Osteoblast (primary cell): ENCODE measurements around the gene MARS1. TPM values are rescaled to one million over a fixed set of nuclear protein-coding genes. Genes with fewer than 3 reads are reported as not detected.

Source experiments
- DNase-seq: peaks from one replicate; pipeline ENCODE4 v3.0.0; 2011; ENCODE audit warnings: low spot score, mixed read lengths; ENCODE audit not compliant: insufficient read length; ENCODE audit errors: missing footprints
- H2AFZ ChIP-seq: 2 replicates; pipeline ENCODE4 v1.6.0; 2011; ENCODE audit warnings: mild to moderate bottlenecking, low read length
- H3K27ac ChIP-seq: 2 replicates; pipeline ENCODE4 v1.5.1; 2011; ENCODE audit warnings: mild to moderate bottlenecking, low read depth, low read length, moderate library complexity
- H3K27me3 ChIP-seq: 2 replicates; pipeline ENCODE4 v1.6.0; 2012; ENCODE audit warnings: mild to moderate bottlenecking, control low read depth, inconsistent platforms, low read length, moderate library complexity; ENCODE audit not compliant: insufficient read depth
- H3K36me3 ChIP-seq: 2 replicates; pipeline ENCODE4 v1.5.1; 2011; ENCODE audit warnings: mild to moderate bottlenecking, low read length, control low read depth, moderate library complexity; ENCODE audit not compliant: insufficient read depth
- H3K4me1 ChIP-seq: 2 replicates; pipeline ENCODE4 v1.5.1; 2011; ENCODE audit warnings: mild to moderate bottlenecking, low read length, control low read depth, moderate library complexity; ENCODE audit not compliant: insufficient read depth
- H3K4me2 ChIP-seq: 2 replicates; pipeline ENCODE4 v1.6.0; 2011; ENCODE audit warnings: mild to moderate bottlenecking, low read length; ENCODE audit not compliant: insufficient read depth
- H3K4me3 ChIP-seq: fragments of 200-600 bp; sonication (generic); 3 replicates; pipeline ENCODE4 v1.5.1; 2012; ENCODE audit warnings: mild to moderate bottlenecking, low read length, inconsistent platforms; ENCODE audit not compliant: insufficient read depth
- H3K79me2 ChIP-seq: 2 replicates; pipeline ENCODE4 v1.6.0; 2012; ENCODE audit warnings: mild to moderate bottlenecking, low read length, control low read depth, inconsistent platforms; ENCODE audit not compliant: insufficient read depth
- H3K9me3 ChIP-seq: 2 replicates; pipeline ENCODE4 v1.5.1; 2011; ENCODE audit warnings: low read depth, low read length, control low read depth
- H4K20me1 ChIP-seq: 2 replicates; pipeline ENCODE4 v1.6.0; 2012; ENCODE audit warnings: mild to moderate bottlenecking, low read length, control low read depth; ENCODE audit not compliant: insufficient read depth
- small RNA-seq: library from RNA; depleted of rRNA; stranded (forward); fragments of <200 nt; gene quantifications from one replicate; pipeline ENCODE3, GENCODE V24; 2012
- total RNA-seq: library from RNA; depleted of rRNA; stranded (reverse); fragments of >200 nt; gene quantifications from 2 replicates; pipeline ENCODE4 v1.2.3, GENCODE V29; 2012
- TF ChIP-seq, protein P1 (sequence below): IDR thresholded peaks from 2 replicates; pipeline ENCODE4 v1.5.1; 2011; ENCODE audit warnings: mild to moderate bottlenecking, low read depth, low read length, moderate library complexity; ENCODE audit errors: extremely low read depth

The MARS1 gene
- total RNA-seq, 1 donor: 187 TPM

DNA sequence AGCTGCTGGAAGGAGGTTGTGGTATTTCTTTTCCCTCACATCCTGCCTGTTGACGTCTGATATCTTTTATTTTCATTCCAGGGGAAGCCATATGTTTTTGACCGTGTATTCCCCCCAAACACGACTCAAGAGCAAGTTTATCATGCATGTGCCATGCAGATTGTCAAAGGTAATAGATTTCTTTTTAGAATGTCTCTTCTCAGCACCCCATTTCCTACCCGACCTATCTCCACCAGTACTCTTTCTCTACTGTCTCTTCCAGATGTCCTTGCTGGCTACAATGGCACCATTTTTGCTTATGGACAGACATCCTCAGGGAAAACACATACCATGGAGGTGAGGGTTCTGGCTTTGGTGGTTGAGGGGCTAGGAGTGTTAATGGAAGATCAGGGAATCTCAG, 75.5 kb downstream of the MARS1 start:
- no peaks in the 10 kb centered on the region for H4K20me1 ChIP-seq
- no peak for DNase-seq
- H3K4me3 ChIP-seq: no peak overlapping the region
- TF ChIP-seq, protein P1, sequence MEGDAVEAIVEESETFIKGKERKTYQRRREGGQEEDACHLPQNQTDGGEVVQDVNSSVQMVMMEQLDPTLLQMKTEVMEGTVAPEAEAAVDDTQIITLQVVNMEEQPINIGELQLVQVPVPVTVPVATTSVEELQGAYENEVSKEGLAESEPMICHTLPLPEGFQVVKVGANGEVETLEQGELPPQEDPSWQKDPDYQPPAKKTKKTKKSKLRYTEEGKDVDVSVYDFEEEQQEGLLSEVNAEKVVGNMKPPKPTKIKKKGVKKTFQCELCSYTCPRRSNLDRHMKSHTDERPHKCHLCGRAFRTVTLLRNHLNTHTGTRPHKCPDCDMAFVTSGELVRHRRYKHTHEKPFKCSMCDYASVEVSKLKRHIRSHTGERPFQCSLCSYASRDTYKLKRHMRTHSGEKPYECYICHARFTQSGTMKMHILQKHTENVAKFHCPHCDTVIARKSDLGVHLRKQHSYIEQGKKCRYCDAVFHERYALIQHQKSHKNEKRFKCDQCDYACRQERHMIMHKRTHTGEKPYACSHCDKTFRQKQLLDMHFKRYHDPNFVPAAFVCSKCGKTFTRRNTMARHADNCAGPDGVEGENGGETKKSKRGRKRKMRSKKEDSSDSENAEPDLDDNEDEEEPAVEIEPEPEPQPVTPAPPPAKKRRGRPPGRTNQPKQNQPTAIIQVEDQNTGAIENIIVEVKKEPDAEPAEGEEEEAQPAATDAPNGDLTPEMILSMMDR: no peak
- no peaks in the 10 kb centered on the region for H3K36me3 ChIP-seq
- no peak overlapping the region for H3K4me2 ChIP-seq
- H3K27me3 ChIP-seq: peaks cover 9% of the 10 kb centered on the region
- H2AFZ ChIP-seq: no peak overlapping the region
- H3K79me2 ChIP-seq: no peaks in the 10 kb centered on the region
- H3K9me3 ChIP-seq: no peaks in the 10 kb centered on the region
- H3K4me1 ChIP-seq: no peaks in the 10 kb centered on the region
- H3K27ac ChIP-seq: no peak overlapping the region

DNA sequence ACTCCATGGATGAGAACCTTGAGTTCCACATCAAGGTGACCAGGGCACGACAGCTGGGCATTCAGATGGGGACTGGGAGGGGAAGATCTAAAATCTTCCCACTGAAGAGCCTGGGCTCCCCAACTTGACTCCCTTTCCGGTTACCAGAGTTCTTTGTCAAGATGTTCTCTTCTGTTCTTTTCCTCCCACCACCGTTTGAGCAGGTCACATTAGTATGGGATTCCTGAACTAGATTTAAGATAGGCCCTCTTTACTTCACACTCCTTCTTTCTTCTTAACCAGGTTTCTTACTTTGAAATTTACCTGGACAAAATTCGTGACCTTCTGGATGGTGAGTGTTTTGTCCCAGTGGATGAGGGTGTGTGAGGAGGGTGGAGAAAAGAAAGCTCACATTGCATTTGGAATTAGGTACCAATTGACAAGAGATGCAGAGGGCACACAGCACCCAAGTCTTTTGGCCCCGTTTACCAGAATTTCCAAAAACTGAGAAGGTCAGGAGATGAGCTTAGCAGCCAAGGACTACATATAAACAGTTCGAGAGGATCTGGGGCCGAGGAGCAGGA, 76.4 kb downstream of the MARS1 start:
- H3K4me2 ChIP-seq: no peak overlapping the region
- no peaks in the 10 kb centered on the region for H3K79me2 ChIP-seq
- no peak for DNase-seq
- H3K27ac ChIP-seq: no peak overlapping the region
- H3K4me1 ChIP-seq: no peaks in the 10 kb centered on the region
- H3K4me3 ChIP-seq: no peak overlapping the region
- TF ChIP-seq, protein P1: no peak
- no peaks in the 10 kb centered on the region for H3K36me3 ChIP-seq
- no peaks in the 10 kb centered on the region for H3K9me3 ChIP-seq
- peaks cover 7% of the 10 kb centered on the region for H3K27me3 ChIP-seq
- no peaks in the 10 kb centered on the region for H4K20me1 ChIP-seq
- H2AFZ ChIP-seq: no peak overlapping the region

Small RNAs within 50 kb of the gene (small RNA-seq; reads per million reads assigned to genes)
- gene MIR616: not detected

Other genes starting within 250 kb of the MARS1 start
- gene STAC3, start 236.9 kb upstream of the MARS1 start, total RNA-seq: 0.36 and 0.59 TPM in 2 replicates
- 23.2 and 25.0 TPM in 2 replicates for gene R3HDM2, start 57.0 kb upstream of the MARS1 start, total RNA-seq
- not detected in 2 replicates for gene INHBC, start 53.3 kb upstream of the MARS1 start, total RNA-seq
- 0.88 and 3.3 TPM in 2 replicates for gene INHBE, start 32.8 kb upstream of the MARS1 start, total RNA-seq
- 0.29 and 0.36 TPM in 2 replicates for gene GLI1, start 28.3 kb upstream of the MARS1 start, total RNA-seq
- gene ARHGAP9, start 8.2 kb upstream of the MARS1 start, total RNA-seq: 0.29 and 0.36 TPM in 2 replicates
- gene DDIT3, start 32.4 kb downstream of the MARS1 start, total RNA-seq: 118 and 136 TPM in 2 replicates
- 5.0 and 5.8 TPM in 2 replicates for gene MBD6, start 34.8 kb downstream of the MARS1 start, total RNA-seq
- 123 and 129 TPM in 2 replicates for gene DCTN2, start 59.1 kb downstream of the MARS1 start, total RNA-seq
- 0.29 and 0.36 TPM in 2 replicates for gene KIF5A, start 62.0 kb downstream of the MARS1 start, total RNA-seq
- 32.4 and 36.6 TPM in 2 replicates for gene PIP4K2C, start 103.1 kb downstream of the MARS1 start, total RNA-seq
- 17.1 and 21.4 TPM in 2 replicates for gene DTX3, start 116.8 kb downstream of the MARS1 start, total RNA-seq
- gene ARHGEF25, start 123.4 kb downstream of the MARS1 start, total RNA-seq: 20.6 and 23.9 TPM in 2 replicates
- gene B4GALNT1, start 145.1 kb downstream of the MARS1 start, total RNA-seq: 1.1 and 2.9 TPM in 2 replicates
- gene OS9, start 206.1 kb downstream of the MARS1 start, total RNA-seq: 152 and 211 TPM in 2 replicates